Measurements from ENCODE around the gene FSTL5.

DNA sequence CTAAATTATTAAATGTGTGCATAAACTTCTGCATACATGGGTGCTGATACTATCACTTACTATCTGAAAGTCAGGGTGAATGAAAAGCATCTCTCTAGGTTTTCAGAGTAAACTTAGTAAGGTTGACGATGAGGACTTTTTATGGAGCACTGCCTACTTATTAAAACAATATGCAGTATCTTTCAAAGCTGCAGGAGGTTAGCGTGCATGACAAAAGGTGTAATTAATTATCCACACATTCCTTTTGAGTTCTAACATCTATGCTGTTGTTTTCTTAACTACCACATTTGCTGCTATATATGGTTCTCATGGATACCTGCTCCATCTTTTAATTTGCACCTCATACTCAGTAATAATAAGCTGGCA is 256.2 kb downstream of the FSTL5 start:
- TF ChIP-seq TAF1 (CRISPR knock-in tag; IDR thresholded peaks at IDR 0.05) = no peak
- no peak for TF ChIP-seq FOXM1 (CRISPR knock-in tag; IDR thresholded peaks at IDR 0.05)
- TF ChIP-seq ZNF510 (CRISPR knock-in tag; IDR thresholded peaks at IDR 0.05; ENCODE audit: low read depth) = no peak
- TF ChIP-seq CTCF (CRISPR knock-in tag; IDR thresholded peaks at IDR 0.05) = no peak
- no peak for TF ChIP-seq BHLHE40 (IDR thresholded peaks at IDR 0.05; ENCODE audit: low read length)
- TF ChIP-seq SRF (IDR thresholded peaks at IDR 0.05; ENCODE audit: low read depth, low read length) = no peak
- TF ChIP-seq JUND (CRISPR knock-in tag; IDR thresholded peaks at IDR 0.05) = no peak
- no peak for TF ChIP-seq HOXA7 (CRISPR knock-in tag; IDR thresholded peaks at IDR 0.05)
- TF ChIP-seq ZNF644 (CRISPR knock-in tag; IDR thresholded peaks at IDR 0.05; ENCODE audit: low read depth) = no peak
- TF ChIP-seq, protein P1, sequence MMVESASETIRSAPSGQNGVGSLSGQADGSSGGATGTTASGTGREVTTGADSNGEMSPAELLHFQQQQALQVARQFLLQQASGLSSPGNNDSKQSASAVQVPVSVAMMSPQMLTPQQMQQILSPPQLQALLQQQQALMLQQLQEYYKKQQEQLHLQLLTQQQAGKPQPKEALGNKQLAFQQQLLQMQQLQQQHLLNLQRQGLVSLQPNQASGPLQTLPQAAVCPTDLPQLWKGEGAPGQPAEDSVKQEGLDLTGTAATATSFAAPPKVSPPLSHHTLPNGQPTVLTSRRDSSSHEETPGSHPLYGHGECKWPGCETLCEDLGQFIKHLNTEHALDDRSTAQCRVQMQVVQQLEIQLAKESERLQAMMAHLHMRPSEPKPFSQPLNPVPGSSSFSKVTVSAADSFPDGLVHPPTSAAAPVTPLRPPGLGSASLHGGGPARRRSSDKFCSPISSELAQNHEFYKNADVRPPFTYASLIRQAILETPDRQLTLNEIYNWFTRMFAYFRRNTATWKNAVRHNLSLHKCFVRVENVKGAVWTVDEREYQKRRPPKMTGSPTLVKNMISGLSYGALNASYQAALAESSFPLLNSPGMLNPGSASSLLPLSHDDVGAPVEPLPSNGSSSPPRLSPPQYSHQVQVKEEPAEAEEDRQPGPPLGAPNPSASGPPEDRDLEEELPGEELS (CRISPR knock-in tag; IDR thresholded peaks at IDR 0.05) = no peak
- TF ChIP-seq BRD4 (CRISPR knock-in tag; IDR thresholded peaks at IDR 0.05) = no peak
